DND-41 (cell line): ENCODE results near the gene SPINK1.

Source experiments
- ATAC-seq: fragments of 200-7000 bp; cut with Tn5 transposase; 3 replicates; pipeline ENCODE4 v1.9.1; 2021; ENCODE audit warnings: low read depth; ENCODE audit not compliant: insufficient read depth
- DNase-seq: peaks from one replicate; pipeline ENCODE4 v3.0.0-alpha.2; 2020
- H2AFZ ChIP-seq: 2 replicates; pipeline ENCODE4 v1.6.0; 2012; ENCODE audit warnings: low read depth, low read length
- H3K27ac ChIP-seq: 2 replicates; pipeline ENCODE4 v1.5.1; 2012; ENCODE audit warnings: low read length, inconsistent platforms
- H3K27me3 ChIP-seq: fragments of 200-600 bp; sonication (generic); 2 replicates; pipeline ENCODE4 v1.6.0; 2012; ENCODE audit warnings: low read length, mild to moderate bottlenecking, inconsistent platforms; ENCODE audit not compliant: insufficient read depth, poor library complexity
- H3K36me3 ChIP-seq: 2 replicates; pipeline ENCODE4 v1.5.1; 2012; ENCODE audit warnings: low read length, inconsistent platforms; ENCODE audit not compliant: insufficient read depth
- H3K4me1 ChIP-seq: 2 replicates; pipeline ENCODE4 v1.5.1; 2012; ENCODE audit warnings: mild to moderate bottlenecking, low read length; ENCODE audit not compliant: insufficient read depth
- H3K4me2 ChIP-seq: 2 replicates; pipeline ENCODE4 v1.6.0; 2012; ENCODE audit warnings: mild to moderate bottlenecking, moderate library complexity, low read length, inconsistent platforms; ENCODE audit not compliant: insufficient read depth
- H3K4me3 ChIP-seq, 2 experiments: fragments of 200-600 bp in 1 of 2; shearing (Covaris generic) in 1 of 2; 2 replicates each; pipeline ENCODE4 v1.5.1; 2012 to 2016; ENCODE audit warnings: inconsistent platforms in 2 of 2, low read length in 2 of 2, mild to moderate bottlenecking in 2 of 2, low read depth in 1 of 2, moderate library complexity in 1 of 2
- H3K79me2 ChIP-seq: 2 replicates; pipeline ENCODE4 v1.6.0; 2012; ENCODE audit warnings: low read length, inconsistent platforms; ENCODE audit not compliant: insufficient read depth
- H3K9ac ChIP-seq: 2 replicates; pipeline ENCODE4 v1.6.0; 2012; ENCODE audit warnings: low read depth, mild to moderate bottlenecking, inconsistent platforms, low read length, moderate library complexity
- H3K9me3 ChIP-seq: 2 replicates; pipeline ENCODE4 v1.5.1; 2012; ENCODE audit warnings: low read length, moderate library complexity, mild to moderate bottlenecking, inconsistent platforms; ENCODE audit not compliant: insufficient read depth, severe bottlenecking
- H4K20me1 ChIP-seq: 2 replicates; pipeline ENCODE4 v1.6.0; 2012; ENCODE audit warnings: low read length; ENCODE audit not compliant: insufficient read depth
- CTCF ChIP-seq: IDR thresholded peaks from 2 replicates; pipeline ENCODE4 v1.5.1; 2012; ENCODE audit warnings: borderline replicate concordance, low read length, moderate library complexity, mild to moderate bottlenecking; ENCODE audit not compliant: poor library complexity, severe bottlenecking; ENCODE audit errors: extremely low read depth
- EZH2 ChIP-seq: IDR thresholded peaks from 3 replicates; pipeline ENCODE4 v1.6.1; 2012; ENCODE audit warnings: borderline replicate concordance, low read depth, mild to moderate bottlenecking, moderate library complexity, low read length, inconsistent platforms; ENCODE audit not compliant: severe bottlenecking

Gene SPINK1

GRCh38 chr5:147819261-147819770 lies 12.2 kb downstream of the SPINK1 start:
- TF ChIP-seq CTCF = no peak
- no peak for TF ChIP-seq EZH2
- Histone ChIP-seq H3K4me3 (no peak overlapping the region), H3K9ac (no peak overlapping the region), H2AFZ (no peak overlapping the region), H3K79me2 (no peaks in the 10 kb centered on the region), H4K20me1 (no peaks in the 10 kb centered on the region), H3K36me3 (no peaks in the 10 kb centered on the region), H3K9me3 (no peaks in the 10 kb centered on the region), H3K4me2 (no peak overlapping the region), H3K27ac (no peak overlapping the region), H3K27me3 (no peaks in the 10 kb centered on the region), H3K4me1 (no peaks in the 10 kb centered on the region)
- ATAC-seq (no peak), DNase-seq (no peak)

- ATAC-seq (no peak), DNase-seq (no peak)
- Histone ChIP-seq H2AFZ (no peak overlapping the region), H3K9ac (no peak overlapping the region), H3K4me3 (no peak overlapping the region), H3K27ac (no peak overlapping the region), H3K27me3 (no peaks in the 10 kb centered on the region), H3K79me2 (no peaks in the 10 kb centered on the region), H3K9me3 (no peaks in the 10 kb centered on the region), H3K4me1 (no peaks in the 10 kb centered on the region), H3K36me3 (no peaks in the 10 kb centered on the region), H3K4me2 (no peak overlapping the region), H4K20me1 (no peaks in the 10 kb centered on the region)
- TF ChIP-seq CTCF = no peak
- TF ChIP-seq EZH2 = no peak
Measured at GRCh38 chr5:147818290-147818689, 13.2 kb downstream of the SPINK1 start.

- H3K27ac ChIP-seq = no peak overlapping the region
Measured at GRCh38 chr5:147813696-147814095, 17.8 kb downstream of the SPINK1 start.

More at GRCh38 chr5:147813696-147814095, 17.8 kb downstream of the SPINK1 start:
- Histone ChIP-seq H3K9me3 (no peaks in the 10 kb centered on the region), H3K9ac (no peak overlapping the region), H3K4me2 (no peak overlapping the region), H4K20me1 (no peaks in the 10 kb centered on the region), H3K4me3 (no peak overlapping the region), H3K4me1 (no peaks in the 10 kb centered on the region), H3K79me2 (no peaks in the 10 kb centered on the region), H2AFZ (no peak overlapping the region), H3K36me3 (no peaks in the 10 kb centered on the region), H3K27me3 (no peaks in the 10 kb centered on the region)
- ATAC-seq (no peak), DNase-seq (no peak)
- TF ChIP-seq CTCF = no peak
- no peak for TF ChIP-seq EZH2
